ENCODE results near the gene TECTA.

TECTA gene

GRCh38 chr11:121194731-121195596 lies 93.9 kb downstream of the TECTA start:
- DNase-seq = peak; percentile 60

DNA sequence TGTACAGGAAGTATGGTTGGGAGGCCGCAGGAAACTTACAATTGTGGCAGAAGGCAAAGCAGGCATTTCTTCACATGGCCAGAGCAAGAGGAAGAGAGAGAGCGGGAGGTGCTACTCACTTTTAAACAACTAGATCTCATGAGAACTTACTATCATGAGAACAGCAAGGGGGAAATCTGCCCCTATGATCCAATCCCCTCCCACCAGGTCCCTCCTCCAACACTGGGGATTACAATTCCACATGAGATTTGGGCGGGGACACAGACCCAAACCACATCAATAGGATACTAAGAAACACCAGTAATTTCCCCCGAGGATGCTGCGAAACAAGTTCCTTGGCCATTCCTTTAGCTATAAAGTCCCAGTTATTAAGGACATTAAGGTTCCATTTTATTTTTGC lies 97.4 kb downstream of the TECTA start:
- no peak for DNase-seq

- no peak for DNase-seq
These were observed 98.5 kb downstream of the TECTA start for GRCh38 chr11:121199516-121199915.

DNA sequence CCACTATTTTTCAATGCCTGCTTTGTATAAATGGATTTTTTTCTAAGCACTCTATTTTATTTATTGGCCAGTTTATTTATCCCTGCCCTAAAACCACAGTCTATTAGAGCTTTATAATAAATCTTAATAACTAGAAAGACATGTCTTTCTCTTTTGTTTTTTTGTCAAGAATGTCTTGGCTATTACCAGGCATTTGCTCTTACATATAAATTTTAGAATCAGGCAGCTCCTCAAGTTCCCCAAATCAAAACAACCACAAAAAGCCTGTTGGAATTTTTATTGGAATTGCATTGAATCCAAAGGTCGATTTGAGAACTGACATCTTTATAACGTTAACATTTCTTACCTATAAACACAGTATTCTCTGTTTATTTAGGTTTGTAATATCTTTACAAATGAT lies 105.8 kb downstream of the TECTA start:
- DNase-seq = no peak

- no peak for DNase-seq
These were observed 106.6 kb downstream of the TECTA start for GRCh38 chr11:121207485-121208115.

DNA sequence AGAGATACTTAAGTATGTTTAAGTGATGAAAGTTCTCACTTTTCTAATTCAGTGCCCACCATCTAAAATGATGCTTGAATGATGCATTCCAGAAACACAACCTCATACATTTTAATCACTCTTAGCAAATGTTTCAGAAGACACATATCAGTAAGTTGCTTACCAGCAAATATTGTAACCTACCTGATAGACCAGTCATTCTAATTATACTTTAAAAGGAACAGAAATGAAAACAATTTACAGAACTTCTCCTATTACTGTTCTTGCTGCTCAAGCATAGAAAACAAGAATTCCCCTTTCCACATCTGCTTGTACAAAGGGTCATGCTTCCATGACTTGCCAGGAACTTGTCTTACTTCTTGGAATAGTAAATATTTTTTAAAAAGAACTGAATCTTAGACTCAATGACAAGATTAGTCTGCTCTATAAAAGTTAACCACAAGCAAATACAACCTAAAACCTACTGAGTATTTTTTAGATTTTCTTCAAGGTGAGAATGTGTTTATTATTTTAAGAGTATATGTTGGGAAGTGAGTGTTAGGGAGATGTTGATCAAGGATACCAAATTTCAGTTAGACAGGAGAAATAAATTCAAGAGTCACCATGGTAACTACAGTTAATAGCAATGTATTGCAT lies 109.5 kb downstream of the TECTA start:
- DNase-seq = no peak

GRCh38 chr11:121211626-121212025 lies 110.6 kb downstream of the TECTA start:
- DNase-seq = no peak

- no peak for DNase-seq
These were observed 111.7 kb downstream of the TECTA start for GRCh38 chr11:121212536-121213361.

GRCh38 chr11:121213362-121213893 lies 112.4 kb downstream of the TECTA start:
- no peak for DNase-seq

GRCh38 chr11:121214861-121215260 lies 113.8 kb downstream of the TECTA start:
- DNase-seq = no peak

DNA sequence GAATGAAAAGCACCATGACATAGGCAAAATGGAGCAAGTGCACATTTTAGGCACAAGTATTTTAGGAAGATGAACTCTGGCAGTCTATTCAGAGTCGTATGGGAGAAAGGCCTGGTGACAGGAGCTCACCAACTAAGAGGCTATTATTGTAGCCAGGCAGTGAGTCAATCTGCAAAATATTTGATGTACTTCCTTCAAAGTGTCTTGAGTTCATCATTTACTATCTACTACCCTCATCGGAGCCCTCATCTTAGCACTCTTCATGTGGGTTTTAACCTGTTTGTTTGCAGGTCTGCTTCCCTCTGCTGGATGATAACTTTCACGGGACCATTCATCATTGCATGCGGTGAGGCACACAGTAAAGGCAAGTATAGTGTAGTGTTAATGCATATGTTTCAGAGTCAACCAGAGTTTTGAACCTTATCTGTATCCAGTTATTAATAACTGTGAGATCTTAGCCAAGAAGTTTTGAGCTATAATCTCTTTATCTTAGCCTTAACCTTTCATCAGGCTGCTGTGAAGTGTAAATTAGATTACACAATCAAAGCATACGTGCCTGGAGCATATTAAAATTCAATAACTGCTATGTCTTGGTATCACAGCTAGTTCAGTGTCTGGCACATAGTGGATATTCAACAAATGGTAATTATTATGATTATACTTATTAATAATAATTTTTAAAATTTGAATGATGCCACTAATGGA lies 120.6 kb downstream of the TECTA start:
- DNase-seq = no peak

DNA sequence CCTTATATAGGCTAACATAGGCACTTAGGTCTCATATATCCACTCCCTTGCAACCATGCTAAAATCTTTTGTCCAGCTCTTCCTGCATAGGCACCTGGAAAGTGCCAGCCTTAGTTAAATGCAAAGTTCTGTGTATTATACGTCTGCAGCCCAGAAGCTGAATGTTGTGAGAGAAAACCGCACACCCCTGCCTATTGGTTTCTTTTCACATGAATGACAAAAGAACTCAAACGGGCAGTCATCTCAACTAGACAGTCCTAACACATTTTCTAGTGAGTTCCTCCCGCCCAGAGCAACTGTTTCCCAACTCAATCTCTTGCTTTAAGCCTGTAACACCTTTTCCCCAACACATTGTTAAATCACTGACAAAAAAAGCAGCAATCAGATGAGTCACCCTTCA lies 122.1 kb downstream of the TECTA start:
- no peak for DNase-seq

GRCh38 chr11:121225382-121225781 lies 124.3 kb downstream of the TECTA start:
- no peak for DNase-seq

- DNase-seq = no peak
These were observed 125.6 kb downstream of the TECTA start for GRCh38 chr11:121226415-121227263.

GRCh38 chr11:121228851-121229250 lies 127.8 kb downstream of the TECTA start:
- no peak for DNase-seq

- DNase-seq = no peak
These were observed 128.6 kb downstream of the TECTA start for GRCh38 chr11:121229495-121230215.

DNA sequence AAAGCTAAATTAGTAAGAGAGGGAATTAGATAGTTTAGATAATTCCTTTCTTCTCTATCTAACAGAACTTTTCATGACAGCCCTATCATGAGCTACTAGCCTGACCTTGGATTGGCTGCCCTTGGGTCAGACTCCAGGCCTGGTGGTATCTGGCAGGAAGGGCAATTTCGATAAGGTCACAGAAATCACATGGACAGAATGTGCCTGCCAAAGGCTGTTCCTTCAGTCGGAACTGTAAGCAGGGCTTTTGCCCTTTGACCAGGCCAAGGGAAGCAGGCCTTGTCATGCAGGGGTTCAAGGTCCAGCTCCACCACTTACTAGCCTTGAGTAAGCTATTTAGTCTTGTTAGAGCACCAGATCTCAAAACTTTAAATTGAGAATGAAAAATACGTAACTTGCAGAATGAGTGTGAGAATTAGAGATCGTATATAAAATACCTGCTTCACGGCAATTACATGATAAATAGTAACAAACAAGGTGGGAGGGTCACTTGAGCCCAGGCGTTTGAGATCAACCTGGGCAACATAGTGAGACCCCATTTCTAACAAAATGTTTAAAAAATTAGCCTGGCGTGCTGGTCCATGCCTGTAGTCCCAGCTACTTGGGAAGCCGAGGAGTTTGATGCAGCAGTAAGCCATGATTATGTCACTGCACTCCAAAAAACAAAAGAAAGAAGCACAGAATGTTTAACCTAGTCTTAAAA lies 130.7 kb downstream of the TECTA start:
- DNase-seq = no peak

- no peak for DNase-seq
These were observed 134.0 kb downstream of the TECTA start for GRCh38 chr11:121235057-121235456.

GRCh38 chr11:121236115-121237001 lies 135.3 kb downstream of the TECTA start:
- DNase-seq = no peak

All from femur (tissue), 1 donor.